Mucosa of rectum (tissue), 2 donors: ENCODE measurements around the gene BPIFB1.

Experiments used
- H3K27ac ChIP-seq, 2 donors: one replicate each; pipeline ENCODE4 v1.7.0; 2013; ENCODE audit warnings: inconsistent platforms in 2 of 2, low read depth in 2 of 2, low read length in 2 of 2
- H3K27me3 ChIP-seq, 2 donors: one replicate each; pipeline ENCODE4 v1.7.0; 2013; ENCODE audit warnings: low read length in 2 of 2; ENCODE audit not compliant: control insufficient read depth in 2 of 2, insufficient read depth in 2 of 2
- H3K36me3 ChIP-seq, 2 donors: one replicate each; pipeline ENCODE4 v1.7.0; 2013; ENCODE audit warnings: low read length in 2 of 2; ENCODE audit not compliant: control insufficient read depth in 2 of 2, insufficient read depth in 2 of 2
- H3K4me1 ChIP-seq, 2 donors: one replicate each; pipeline ENCODE4 v1.7.0; 2013; ENCODE audit warnings: low read length in 2 of 2, mild to moderate bottlenecking in 1 of 2; ENCODE audit not compliant: control insufficient read depth in 2 of 2, insufficient read depth in 2 of 2
- H3K4me3 ChIP-seq, 2 donors: one replicate each; pipeline ENCODE4 v1.7.0; 2013; ENCODE audit warnings: low read length in 2 of 2
- H3K9ac ChIP-seq, 2 donors: one replicate each; pipeline ENCODE4 v1.7.0; 2013; ENCODE audit warnings: low read length in 2 of 2, low read depth in 1 of 2, mild to moderate bottlenecking in 1 of 2
- H3K9me3 ChIP-seq, 2 donors: one replicate each; pipeline ENCODE4 v1.7.0; 2013; ENCODE audit warnings: low read length in 2 of 2; ENCODE audit not compliant: control insufficient read depth in 2 of 2
- donor health status: healthy.
- donor health status: Normal muscosa, but diverticular disease.

BPIFB1 gene

DNA sequence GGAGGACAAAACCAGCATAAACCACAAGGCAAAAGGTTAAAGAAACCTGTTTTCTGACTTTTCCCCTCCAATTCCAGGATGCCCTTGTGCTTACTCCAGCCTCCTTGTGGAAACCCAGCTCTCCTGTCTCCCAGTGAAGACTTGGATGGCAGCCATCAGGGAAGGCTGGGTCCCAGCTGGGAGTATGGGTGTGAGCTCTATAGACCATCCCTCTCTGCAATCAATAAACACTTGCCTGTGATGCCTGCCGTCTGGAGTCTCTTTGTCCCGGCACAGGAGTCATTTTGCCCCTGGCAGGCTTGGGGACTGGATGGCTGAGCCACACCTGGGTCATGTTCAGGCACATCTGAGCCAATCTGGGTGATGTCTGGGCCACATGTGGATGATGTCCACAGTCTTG lies 26.6 kb downstream of the BPIFB1 start:
- Histone ChIP-seq H3K27me3 (no peaks in the 10 kb centered on the region), H3K4me3 (no peak overlapping the region), H3K27ac (no peak overlapping the region), H3K9me3 (no peaks in the 10 kb centered on the region), H3K9ac (no peak overlapping the region), H3K4me1 (no peaks in the 10 kb centered on the region), H3K36me3 (no peaks in the 10 kb centered on the region)

- Histone ChIP-seq H3K9ac (no peak overlapping the region), H3K27me3 (no peaks in the 10 kb centered on the region), H3K9me3 (no peaks in the 10 kb centered on the region), H3K4me1 (no peaks in the 10 kb centered on the region), H3K4me3 (no peak overlapping the region), H3K27ac (no peak overlapping the region), H3K36me3 (no peaks in the 10 kb centered on the region)
These were observed 27.4 kb downstream of the BPIFB1 start for GRCh38 chr20:33310327-33310899.

- H3K9ac ChIP-seq: no peak overlapping the region
- H3K9me3 ChIP-seq: no peaks in the 10 kb centered on the region
- no peaks in the 10 kb centered on the region for H3K36me3 ChIP-seq
- no peaks in the 10 kb centered on the region for H3K27me3 ChIP-seq
- H3K4me1 ChIP-seq: no peaks in the 10 kb centered on the region
- H3K4me3 ChIP-seq: no peak overlapping the region
- H3K27ac ChIP-seq: no peak overlapping the region
These were observed 28.0 kb downstream of the BPIFB1 start for GRCh38 chr20:33311011-33311410.

GRCh38 chr20:33311996-33312395 lies 29.0 kb downstream of the BPIFB1 start:
- H3K9ac ChIP-seq: no peak overlapping the region
- no peaks in the 10 kb centered on the region for H3K36me3 ChIP-seq
- H3K4me1 ChIP-seq: no peaks in the 10 kb centered on the region
- no peaks in the 10 kb centered on the region for H3K9me3 ChIP-seq
- H3K27me3 ChIP-seq: no peaks in the 10 kb centered on the region
- no peak overlapping the region for H3K4me3 ChIP-seq
- H3K27ac ChIP-seq: no peak overlapping the region

- no peak overlapping the region for H3K4me3 ChIP-seq
- H3K4me1 ChIP-seq: no peaks in the 10 kb centered on the region
- peaks cover 0 to under 1% of the 10 kb centered on the region in 2 donors for H3K27me3 ChIP-seq
- no peak overlapping the region for H3K9ac ChIP-seq
- no peak overlapping the region for H3K27ac ChIP-seq
- no peaks in the 10 kb centered on the region for H3K36me3 ChIP-seq
- H3K9me3 ChIP-seq: no peaks in the 10 kb centered on the region
These were observed 29.6 kb downstream of the BPIFB1 start for GRCh38 chr20:33312583-33312982.

DNA sequence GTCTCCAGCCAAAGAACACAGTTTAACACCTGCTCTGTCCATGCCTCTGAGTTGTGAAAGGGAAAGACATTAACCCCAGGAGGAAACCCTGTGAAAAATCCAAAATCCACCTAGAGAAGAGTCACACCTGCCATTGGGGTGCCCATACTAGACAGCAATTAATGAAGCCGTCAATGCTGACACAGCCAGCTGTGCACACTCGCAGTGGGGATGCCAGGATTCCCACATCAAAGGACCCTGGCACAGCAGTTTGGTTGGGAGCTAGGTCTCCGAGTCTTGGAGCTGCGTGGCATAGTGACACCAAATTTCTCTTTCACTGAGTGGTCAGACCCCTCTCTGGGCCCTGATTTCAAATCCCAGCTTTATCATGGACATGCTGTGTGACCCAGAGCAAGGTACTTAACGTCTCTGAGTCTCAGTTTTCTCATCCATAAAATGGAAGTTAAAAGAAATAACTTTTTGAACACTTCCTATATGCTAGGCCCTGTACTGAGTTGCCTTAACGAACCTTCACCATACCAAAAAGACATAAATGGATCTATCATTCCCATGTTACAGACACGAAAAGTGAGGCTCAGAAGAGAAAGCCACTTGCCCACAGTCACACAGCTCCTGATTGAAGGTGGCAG lies 30.8 kb downstream of the BPIFB1 start:
- H3K36me3 ChIP-seq: no peaks in the 10 kb centered on the region
- H3K27ac ChIP-seq: no peak overlapping the region
- H3K9me3 ChIP-seq: no peaks in the 10 kb centered on the region
- H3K27me3 ChIP-seq: peaks cover 0 to 7% of the 10 kb centered on the region in 2 donors
- no peaks in the 10 kb centered on the region for H3K4me1 ChIP-seq
- H3K9ac ChIP-seq: no peak overlapping the region
- no peak overlapping the region for H3K4me3 ChIP-seq

DNA sequence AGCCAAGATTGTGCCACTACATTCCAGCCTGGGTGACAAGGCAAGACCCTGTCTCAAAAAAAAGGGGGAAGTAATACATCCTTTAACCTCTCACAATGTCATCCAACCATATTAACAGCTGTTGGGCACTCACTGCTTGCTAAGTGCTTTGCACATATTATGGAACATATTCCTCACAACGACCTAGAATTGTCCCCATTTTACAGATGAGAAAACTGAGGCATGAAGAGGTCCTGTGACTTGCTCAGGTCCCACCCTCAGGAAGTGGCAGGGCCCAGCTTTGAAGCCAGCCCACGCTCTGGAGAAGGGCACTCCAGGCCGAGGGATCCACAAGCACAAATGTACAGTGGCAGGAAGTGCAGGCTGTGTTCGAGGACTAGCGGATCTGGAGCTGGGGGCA lies 33.3 kb downstream of the BPIFB1 start:
- Histone ChIP-seq H3K9ac (no peak overlapping the region), H3K36me3 (no peaks in the 10 kb centered on the region), H3K27me3 (peaks cover 6 to 13% of the 10 kb centered on the region in 2 donors), H3K27ac (no peak overlapping the region), H3K4me1 (no peaks in the 10 kb centered on the region), H3K9me3 (no peaks in the 10 kb centered on the region), H3K4me3 (no peak overlapping the region)

- H3K36me3 ChIP-seq: no peaks in the 10 kb centered on the region
- H3K27me3 ChIP-seq: peaks cover 6 to 13% of the 10 kb centered on the region in 2 donors
- no peak overlapping the region for H3K27ac ChIP-seq
- no peak overlapping the region for H3K9ac ChIP-seq
- no peak overlapping the region for H3K4me3 ChIP-seq
- H3K4me1 ChIP-seq: no peaks in the 10 kb centered on the region
- no peaks in the 10 kb centered on the region for H3K9me3 ChIP-seq
These were observed 33.9 kb downstream of the BPIFB1 start for GRCh38 chr20:33316958-33317357.

DNA sequence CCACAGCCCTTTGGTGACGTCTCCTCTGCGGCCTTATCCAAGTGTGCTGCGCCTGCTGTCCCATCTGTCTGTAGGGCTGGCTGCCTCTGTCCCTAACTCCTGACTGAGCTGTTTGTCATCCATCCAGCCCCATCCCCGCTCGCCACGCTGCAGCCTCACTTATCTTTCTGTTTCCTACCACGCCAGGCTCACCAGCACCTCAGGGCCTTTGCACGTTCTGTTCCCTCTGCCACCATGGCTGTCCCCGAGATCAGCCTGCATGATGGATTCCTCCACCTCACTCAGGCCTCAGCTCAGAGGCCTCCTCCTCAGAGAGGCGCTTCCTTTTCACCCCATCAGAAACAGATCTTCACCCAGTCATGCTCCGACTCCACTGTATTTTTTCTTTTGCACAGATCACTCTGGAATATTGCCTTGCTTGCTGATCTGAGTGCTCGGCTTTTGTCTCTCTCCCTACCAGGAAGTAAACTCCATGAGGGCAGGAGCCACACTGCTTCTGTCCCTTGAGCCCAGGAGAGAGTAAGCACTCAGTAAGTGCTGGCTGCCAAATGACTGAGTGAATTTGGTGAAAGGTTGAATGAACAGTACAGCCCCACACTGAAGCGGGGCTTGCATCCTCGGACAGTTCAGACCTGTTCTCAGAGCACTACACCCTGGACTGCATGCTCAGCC lies 34.5 kb downstream of the BPIFB1 start:
- no peaks in the 10 kb centered on the region for H3K36me3 ChIP-seq
- H3K4me1 ChIP-seq: no peaks in the 10 kb centered on the region
- H3K9ac ChIP-seq: no peak overlapping the region
- H3K27me3 ChIP-seq: peaks cover 6 to 13% of the 10 kb centered on the region in 2 donors
- no peak overlapping the region for H3K4me3 ChIP-seq
- no peak overlapping the region for H3K27ac ChIP-seq
- no peaks in the 10 kb centered on the region for H3K9me3 ChIP-seq

- Histone ChIP-seq H3K27me3 (peaks cover 6 to 14% of the 10 kb centered on the region in 2 donors), H3K9ac (no peak overlapping the region), H3K4me1 (no peaks in the 10 kb centered on the region), H3K9me3 (no peaks in the 10 kb centered on the region), H3K36me3 (no peaks in the 10 kb centered on the region), H3K27ac (no peak overlapping the region), H3K4me3 (no peak overlapping the region)
These were observed 35.0 kb downstream of the BPIFB1 start for GRCh38 chr20:33318096-33318429.
